Activated naive CD8-positive, alpha-beta T cell (primary cell): ENCODE data around the gene SLC6A6.

Experiments
- H3K27ac Mint-ChIP-seq: one replicate; pipeline ENCODE4 v1.8.0; 2021; ENCODE audit warnings: mixed read lengths
- H3K27me3 Mint-ChIP-seq: one replicate; pipeline ENCODE4 v1.8.0; 2021; ENCODE audit warnings: mixed read lengths
- H3K36me3 Mint-ChIP-seq: one replicate; pipeline ENCODE4 v1.8.0; 2021; ENCODE audit warnings: mixed read lengths
- H3K4me1 Mint-ChIP-seq: one replicate; pipeline ENCODE4 v1.8.0; 2021; ENCODE audit warnings: low read depth, mixed read lengths
- H3K4me3 Mint-ChIP-seq: one replicate; pipeline ENCODE4 v1.8.0; 2021; ENCODE audit warnings: mild to moderate bottlenecking, mixed read lengths
- H3K9me3 Mint-ChIP-seq: one replicate; pipeline ENCODE4 v1.8.0; 2021; ENCODE audit warnings: low read depth, mixed read lengths

Gene SLC6A6

GRCh38 chr3:14402304-14402811, at the start of gene SLC6A6:
Gene SLC6A6 (plus strand): TSS chr3:14402606. CDS start chr3:14443635, 41,029 bp downstream.
- H3K36me3 Mint-ChIP-seq = peaks cover 2% of the 10 kb centered on the region
- H3K4me1 Mint-ChIP-seq = peaks cover 40% of the 10 kb centered on the region
- no peaks in the 10 kb centered on the region for H3K9me3 Mint-ChIP-seq
- H3K27me3 Mint-ChIP-seq = no peaks in the 10 kb centered on the region
- H3K27ac Mint-ChIP-seq = peak within 1 kb of the TSS; percentile 99
- peak within 1 kb of the TSS; percentile 100 for H3K4me3 Mint-ChIP-seq

GRCh38 chr3:14353502-14353901, 48.9 kb upstream of the SLC6A6 start:
- Mint-ChIP-seq H3K27ac (no peak overlapping the region), H3K4me3 (no peak overlapping the region), H3K4me1 (no peaks in the 10 kb centered on the region), H3K9me3 (no peaks in the 10 kb centered on the region), H3K27me3 (no peaks in the 10 kb centered on the region), H3K36me3 (no peaks in the 10 kb centered on the region)

- no peaks in the 10 kb centered on the region for H3K4me1 Mint-ChIP-seq
- no peak overlapping the region for H3K4me3 Mint-ChIP-seq
- H3K36me3 Mint-ChIP-seq = no peaks in the 10 kb centered on the region
- no peak overlapping the region for H3K27ac Mint-ChIP-seq
- no peaks in the 10 kb centered on the region for H3K27me3 Mint-ChIP-seq
- H3K9me3 Mint-ChIP-seq = no peaks in the 10 kb centered on the region
These were observed 44.9 kb upstream of the SLC6A6 start for GRCh38 chr3:14357463-14357862.

- Mint-ChIP-seq H3K36me3 (no peaks in the 10 kb centered on the region), H3K27me3 (no peaks in the 10 kb centered on the region), H3K4me3 (no peak overlapping the region), H3K9me3 (no peaks in the 10 kb centered on the region), H3K27ac (no peak overlapping the region), H3K4me1 (no peaks in the 10 kb centered on the region)
These were observed 43.8 kb upstream of the SLC6A6 start for GRCh38 chr3:14358426-14359211.

- Mint-ChIP-seq H3K27me3 (no peaks in the 10 kb centered on the region), H3K27ac (no peak overlapping the region), H3K36me3 (no peaks in the 10 kb centered on the region), H3K9me3 (no peaks in the 10 kb centered on the region), H3K4me3 (no peak overlapping the region), H3K4me1 (no peaks in the 10 kb centered on the region)
These were observed 43.1 kb upstream of the SLC6A6 start for GRCh38 chr3:14359348-14359747.

GRCh38 chr3:14360123-14360881, 42.1 kb upstream of the SLC6A6 start:
- no peaks in the 10 kb centered on the region for H3K4me1 Mint-ChIP-seq

GRCh38 chr3:14361068-14361677, 41.2 kb upstream of the SLC6A6 start:
- Mint-ChIP-seq H3K27ac (no peak overlapping the region), H3K4me1 (no peaks in the 10 kb centered on the region), H3K27me3 (no peaks in the 10 kb centered on the region), H3K4me3 (no peak overlapping the region), H3K9me3 (no peaks in the 10 kb centered on the region), H3K36me3 (no peaks in the 10 kb centered on the region)

More at GRCh38 chr3:14360123-14360881, 42.1 kb upstream of the SLC6A6 start:
- no peaks in the 10 kb centered on the region for H3K27me3 Mint-ChIP-seq
- H3K36me3 Mint-ChIP-seq = no peaks in the 10 kb centered on the region
- H3K4me3 Mint-ChIP-seq = no peak overlapping the region
- no peaks in the 10 kb centered on the region for H3K9me3 Mint-ChIP-seq
- no peak overlapping the region for H3K27ac Mint-ChIP-seq

GRCh38 chr3:14362890-14363289, 39.5 kb upstream of the SLC6A6 start:
- Mint-ChIP-seq H3K36me3 (no peaks in the 10 kb centered on the region), H3K27me3 (no peaks in the 10 kb centered on the region), H3K9me3 (no peaks in the 10 kb centered on the region), H3K4me3 (no peak overlapping the region), H3K4me1 (no peaks in the 10 kb centered on the region), H3K27ac (no peak overlapping the region)

- Mint-ChIP-seq H3K36me3 (no peaks in the 10 kb centered on the region), H3K4me3 (no peak overlapping the region), H3K27ac (no peak overlapping the region), H3K27me3 (no peaks in the 10 kb centered on the region), H3K4me1 (no peaks in the 10 kb centered on the region), H3K9me3 (no peaks in the 10 kb centered on the region)
These were observed 39.0 kb upstream of the SLC6A6 start for GRCh38 chr3:14363379-14363778.

- Mint-ChIP-seq H3K27me3 (no peaks in the 10 kb centered on the region), H3K4me1 (no peaks in the 10 kb centered on the region), H3K4me3 (no peak overlapping the region), H3K9me3 (no peaks in the 10 kb centered on the region), H3K36me3 (no peaks in the 10 kb centered on the region), H3K27ac (no peak overlapping the region)
These were observed 38.4 kb upstream of the SLC6A6 start for GRCh38 chr3:14363991-14364390.

- H3K4me1 Mint-ChIP-seq = no peaks in the 10 kb centered on the region
- no peaks in the 10 kb centered on the region for H3K36me3 Mint-ChIP-seq
- no peaks in the 10 kb centered on the region for H3K27me3 Mint-ChIP-seq
- H3K4me3 Mint-ChIP-seq = no peak overlapping the region
- H3K9me3 Mint-ChIP-seq = no peaks in the 10 kb centered on the region
- H3K27ac Mint-ChIP-seq = no peak overlapping the region
These were observed 37.7 kb upstream of the SLC6A6 start for GRCh38 chr3:14364580-14365292.

GRCh38 chr3:14366248-14366647, 36.2 kb upstream of the SLC6A6 start:
- no peaks in the 10 kb centered on the region for H3K9me3 Mint-ChIP-seq
- H3K36me3 Mint-ChIP-seq = no peaks in the 10 kb centered on the region
- no peaks in the 10 kb centered on the region for H3K4me1 Mint-ChIP-seq
- H3K27me3 Mint-ChIP-seq = no peaks in the 10 kb centered on the region
- H3K4me3 Mint-ChIP-seq = no peak overlapping the region
- no peak overlapping the region for H3K27ac Mint-ChIP-seq

- H3K4me1 Mint-ChIP-seq = peaks cover 3% of the 10 kb centered on the region
- H3K36me3 Mint-ChIP-seq = no peaks in the 10 kb centered on the region
- no peak overlapping the region for H3K27ac Mint-ChIP-seq
- no peak overlapping the region for H3K4me3 Mint-ChIP-seq
- no peaks in the 10 kb centered on the region for H3K27me3 Mint-ChIP-seq
- no peaks in the 10 kb centered on the region for H3K9me3 Mint-ChIP-seq
These were observed 35.2 kb upstream of the SLC6A6 start for GRCh38 chr3:14366915-14367823.

GRCh38 chr3:14368146-14368545, 34.3 kb upstream of the SLC6A6 start:
- Mint-ChIP-seq H3K27me3 (no peaks in the 10 kb centered on the region), H3K36me3 (no peaks in the 10 kb centered on the region)

More at GRCh38 chr3:14368146-14368545, 34.3 kb upstream of the SLC6A6 start:
- Mint-ChIP-seq H3K4me3 (no peak overlapping the region), H3K4me1 (peaks cover 3% of the 10 kb centered on the region), H3K9me3 (no peaks in the 10 kb centered on the region), H3K27ac (no peak overlapping the region)
